K562 (cell line): ENCODE measurements around the gene CMTM8. TPM values are rescaled to one million over a fixed set of nuclear protein-coding genes. Genes with fewer than 3 reads are reported as not detected.

Experiments
- ATAC-seq: fragments of 200-7000 bp; cut with Tn5 transposase; 3 replicates; pipeline ENCODE4 v1.9.1; 2020; ENCODE audit warnings: moderate library complexity
- BruUV-seq: library from RNA; stranded (reverse); fragments of 400-500 nt; replicated peaks from 2 replicates; lab custom pipeline; 2021; lab: Mats Ljungman, UMichigan
- CTCF ChIA-PET: fragments of 300-600 bp; formaldehyde crosslinking; extraction: SDS; loops from one replicate; lab custom pipeline; 2021; ENCODE audit warnings: low intra/inter-chr PET ratio; lab: Yijun Ruan, JAX
- POLR2A ChIA-PET: fragments of 300-600, 350-650 bp; sonication (Branson Sonifier 250); formaldehyde crosslinking; extraction: SDS; loops from one replicate; lab custom pipeline; 2021; ENCODE audit warnings: antibody characterized with exemption, inconsistent platforms; lab: Yijun Ruan, JAX
- DNase-seq, 4 experiments: peaks; one replicate each; pipeline versions ENCODE4 v3.0.0 to v3.0.0-alpha.2; 2011 to 2018; ENCODE audit warnings: low spot score in 3 of 4, mixed read lengths in 3 of 4; ENCODE audit errors: extremely low read depth in 1 of 4
- FAIRE-seq: peaks from 2 replicates; lab custom pipeline; 2011; peaks lifted over from hg19 to GRCh38; lab: Jason Lieb, UNC
- H2AFZ ChIP-seq: 2 replicates; pipeline ENCODE4 v1.6.0; 2011; ENCODE audit warnings: low read depth, low read length, control low read depth, inconsistent platforms
- H3K27ac ChIP-seq: fragments of 200-600 bp; 3 replicates; pipeline ENCODE4 v1.8.0; 2011; ENCODE audit warnings: low read depth, mild to moderate bottlenecking, control low read depth, inconsistent platforms, low read length, moderate library complexity, mixed read lengths; ENCODE audit errors: extremely low read depth
- H3K27me3 ChIP-seq, 2 experiments: fragments of 300-600 bp in 1 of 2; 2 replicates in 1 of 2; 3 replicates in 1 of 2; pipeline versions ENCODE4 v1.6.0 to v1.8.0; 2011; ENCODE audit warnings: inconsistent platforms in 2 of 2, low read length in 2 of 2, mild to moderate bottlenecking in 1 of 2, mixed read lengths in 1 of 2, moderate library complexity in 1 of 2; ENCODE audit not compliant: control insufficient read depth in 2 of 2, insufficient read depth in 2 of 2
- H3K36me3 ChIP-seq: fragments of 300-600 bp; 3 replicates; pipeline ENCODE4 v1.8.0; 2011; ENCODE audit warnings: mild to moderate bottlenecking, low read length, inconsistent platforms; ENCODE audit not compliant: control insufficient read depth, insufficient read depth
- H3K4me1 ChIP-seq, 2 experiments: fragments of 200-600 bp in 1 of 2; replicated peaks in 1 of 2; 2 replicates in 1 of 2; 3 replicates in 1 of 2; pipeline versions ENCODE4 v1.5.1 to v1.8.0; 2011; ENCODE audit warnings: inconsistent platforms in 2 of 2, low read length in 2 of 2, mild to moderate bottlenecking in 1 of 2, mixed read lengths in 1 of 2, moderate library complexity in 1 of 2; ENCODE audit not compliant: control insufficient read depth in 2 of 2, insufficient read depth in 2 of 2
- H3K4me2 ChIP-seq: 2 replicates; pipeline ENCODE4 v1.6.1; 2011; ENCODE audit warnings: low read length, control low read depth, inconsistent platforms, mixed read lengths; ENCODE audit not compliant: insufficient read depth
- H3K4me3 ChIP-seq: fragments of 200-600 bp; sonication (generic), shearing (Covaris generic); 2 replicates; pipeline ENCODE4 v1.5.1; 2016; ENCODE audit warnings: control low read depth, inconsistent platforms
- H3K79me2 ChIP-seq: fragments of 200-600 bp; 3 replicates; pipeline ENCODE4 v1.8.0; 2011; ENCODE audit warnings: low read length, inconsistent platforms; ENCODE audit not compliant: control insufficient read depth, insufficient read depth
- H3K9ac ChIP-seq, 2 experiments: 2 replicates each; pipeline versions ENCODE4 v1.6.0 to v1.6.1; 2011; ENCODE audit warnings: low read depth in 2 of 2, low read length in 2 of 2, control low read depth in 1 of 2, inconsistent platforms in 1 of 2, mild to moderate bottlenecking in 1 of 2, mixed read lengths in 1 of 2; ENCODE audit not compliant: insufficient read depth in 1 of 2
- H3K9me1 ChIP-seq: one replicate; pipeline ENCODE4 v1.6.0; 2011; ENCODE audit warnings: inconsistent platforms, mild to moderate bottlenecking, low read length, moderate library complexity; ENCODE audit not compliant: control insufficient read depth, insufficient read depth
- H3K9me3 ChIP-seq: replicated peaks from 2 replicates; pipeline ENCODE4 v1.5.1; 2011; ENCODE audit warnings: low read depth, low read length, inconsistent platforms; ENCODE audit not compliant: control insufficient read depth, insufficient read depth
- H4K20me1 ChIP-seq: replicated peaks from 2 replicates; pipeline ENCODE4 v1.6.1; 2011; ENCODE audit warnings: low read length, inconsistent platforms, mixed read lengths; ENCODE audit not compliant: control insufficient read depth, insufficient read depth
- IFI16 ChIP-seq: fragments of 250-450 bp; sonication (Bioruptor Pico); IDR thresholded peaks from 2 replicates; pipeline ENCODE4 v2.1.2; 2022; ENCODE audit warnings: mild to moderate bottlenecking, inconsistent platforms
- TEAD1 ChIP-seq, 2 experiments: fragments of 450-650 bp in 1 of 2; sonication (generic) in 1 of 2; formaldehyde crosslinking; IDR thresholded peaks; 2 replicates each; pipeline versions ENCODE4 v1.4.0 to v1.8.0; 2020 to 2022; ENCODE audit warnings: mild to moderate bottlenecking in 2 of 2, missing genetic modification reagents in 1 of 2
- UBTF ChIP-seq, 2 experiments: IDR thresholded peaks; 2 replicates each; pipeline ENCODE4 v1.6.1; 2012; ENCODE audit warnings: improper control_type of control experiment in 2 of 2, low read depth in 2 of 2, low read length in 2 of 2, borderline replicate concordance in 1 of 2
- WHSC1 ChIP-seq: IDR thresholded peaks from one replicate; pipeline ENCODE4 v1.6.1; 2012; ENCODE audit warnings: low read length, control low read depth, inconsistent platforms
- WGBS: fragments of 100-300 bp; shearing (Covaris generic); methylation state at CpG from one replicate; pipeline ENCODE4 v1.1.6; 2016; ENCODE audit warnings: low coverage, mixed read lengths; ENCODE audit not compliant: insufficient coverage; ENCODE audit errors: missing lambda C conversion rate; 5-methylcytosine and 5-hydroxymethylcytosine counted together
- in situ Hi-C: fragments of 300-500 bp; cut with MboI; formaldehyde crosslinking; loops from 4 replicates; pipeline ENCODE4 v1.15.0; 2018; ENCODE audit warnings: inconsistent platforms, mixed read lengths
- intact Hi-C: fragments of 100-400 bp; cut with micrococcal nuclease; formaldehyde crosslinking; loops from 2 replicates; pipeline ENCODE4 v1.14.2; 2022
- polyA plus RNA-seq, 8 experiments: library from polyadenylated mRNA; depleted of rRNA in 4 of 8; stranded (reverse) in 5 of 8; unstranded in 3 of 8; fragments of >200 nt; fragmentation: Nextera tagmentation in 2 of 8; fragmentation: Illumina TruSeq in 1 of 8; extraction: Ambion mirVana in 2 of 8; extraction: Trizol in 1 of 8; gene quantifications; 2 replicates each; pipeline versions ENCODE4 v1.2.1 to v1.2.3, GENCODE V29; 2011 to 2014; ENCODE audit warnings: inconsistent platforms in 1 of 8, missing spikeins in 1 of 8
- total RNA-seq, 7 experiments: library from RNA; depleted of rRNA in 6 of 7; stranded (reverse); fragments of >200 nt in 6 of 7; fragmentation: Illumina TruSeq in 2 of 7; extraction: Trizol in 2 of 7; gene quantifications; 2 replicates each; pipeline versions ENCODE4 v1.2.1 to v1.2.3, GENCODE V29; 2011 to 2021; ENCODE audit warnings: low replicate concordance in 1 of 7
- TF ChIP-seq, protein P1 (sequence below), 3 experiments: IDR thresholded peaks in 2 of 3; conservative IDR thresholded peaks in 1 of 3; 2 replicates each; pipeline ENCODE4 v1.5.1; 2011 to 2012; ENCODE audit warnings: low read length in 3 of 3, mild to moderate bottlenecking in 3 of 3, control low read depth in 2 of 3, improper control_type of control experiment in 1 of 3, inconsistent platforms in 1 of 3, low read depth in 1 of 3, mixed read lengths in 1 of 3, moderate library complexity in 1 of 3; ENCODE audit not compliant: insufficient read depth in 2 of 3
- TF ChIP-seq, protein P2 (sequence below), 3 experiments: fragments of 200-800 bp in 1 of 3; sonication (Bioruptor generic) in 1 of 3; sonication (generic) in 1 of 3; formaldehyde crosslinking in 1 of 3; IDR thresholded peaks; 2 replicates each; pipeline versions ENCODE4 v1.6.1 to v1.8.0; 2016 to 2022; ENCODE audit warnings: mild to moderate bottlenecking in 2 of 3, missing compliant biosample characterization in 2 of 3, missing genetic modification characterization in 2 of 3, missing genetic modification reagents in 1 of 3
- TF ChIP-seq, protein P3 (sequence below): fragments of 150-350 bp; conservative IDR thresholded peaks from 2 replicates; pipeline ENCODE4 v1.6.1; 2014; ENCODE audit warnings: low read length

CMTM8 gene
- total and polyA plus RNA-seq, 9 of the 15 experiments (the other 6 are each of a cell fraction or from before 2014, with no cell fraction given), result not detected

DNA sequence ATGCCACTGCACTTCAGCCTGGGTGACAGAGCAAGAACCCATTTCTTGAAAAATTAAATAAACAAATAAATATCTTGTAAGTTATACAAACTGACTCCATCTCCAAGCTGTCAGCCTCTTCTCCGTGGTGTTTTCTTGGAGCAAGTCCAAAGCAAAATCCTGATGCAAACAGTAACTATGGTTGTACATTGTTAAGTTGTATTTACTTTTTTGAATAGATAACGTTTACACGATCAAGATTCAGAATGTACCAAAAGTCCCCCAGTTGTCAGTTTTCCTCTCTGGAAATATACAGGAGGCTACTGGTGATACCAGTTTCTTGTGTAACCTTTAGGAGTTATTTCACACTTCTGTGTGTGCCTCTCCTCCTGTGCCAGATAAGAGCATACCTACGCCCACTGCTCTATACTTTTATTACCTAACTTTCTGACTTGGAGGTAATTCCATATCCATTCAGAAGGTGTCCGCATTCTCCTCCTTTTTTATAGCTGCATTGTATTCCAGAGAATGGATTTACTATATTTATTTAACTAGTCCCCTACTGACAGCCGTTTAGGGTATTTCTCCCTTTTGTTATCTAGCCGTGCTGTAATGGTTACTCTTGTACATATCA lies 167.3 kb downstream of the CMTM8 start (continued):
- TF ChIP-seq, protein P1, sequence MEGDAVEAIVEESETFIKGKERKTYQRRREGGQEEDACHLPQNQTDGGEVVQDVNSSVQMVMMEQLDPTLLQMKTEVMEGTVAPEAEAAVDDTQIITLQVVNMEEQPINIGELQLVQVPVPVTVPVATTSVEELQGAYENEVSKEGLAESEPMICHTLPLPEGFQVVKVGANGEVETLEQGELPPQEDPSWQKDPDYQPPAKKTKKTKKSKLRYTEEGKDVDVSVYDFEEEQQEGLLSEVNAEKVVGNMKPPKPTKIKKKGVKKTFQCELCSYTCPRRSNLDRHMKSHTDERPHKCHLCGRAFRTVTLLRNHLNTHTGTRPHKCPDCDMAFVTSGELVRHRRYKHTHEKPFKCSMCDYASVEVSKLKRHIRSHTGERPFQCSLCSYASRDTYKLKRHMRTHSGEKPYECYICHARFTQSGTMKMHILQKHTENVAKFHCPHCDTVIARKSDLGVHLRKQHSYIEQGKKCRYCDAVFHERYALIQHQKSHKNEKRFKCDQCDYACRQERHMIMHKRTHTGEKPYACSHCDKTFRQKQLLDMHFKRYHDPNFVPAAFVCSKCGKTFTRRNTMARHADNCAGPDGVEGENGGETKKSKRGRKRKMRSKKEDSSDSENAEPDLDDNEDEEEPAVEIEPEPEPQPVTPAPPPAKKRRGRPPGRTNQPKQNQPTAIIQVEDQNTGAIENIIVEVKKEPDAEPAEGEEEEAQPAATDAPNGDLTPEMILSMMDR (IDR thresholded peaks at IDR 0.05 in 2 of 3, conservative IDR thresholded peaks at IDR 0.05 in 1 of 3; ENCODE audit: insufficient read depth in 2 of 3, low read depth in 1 of 3, low read length in 3 of 3), result peak in 1 of 3 experiments; percentile 14; a peak in 1 of 6 replicates
- TF ChIP-seq, all 486 proteins: peak for 3

DNA sequence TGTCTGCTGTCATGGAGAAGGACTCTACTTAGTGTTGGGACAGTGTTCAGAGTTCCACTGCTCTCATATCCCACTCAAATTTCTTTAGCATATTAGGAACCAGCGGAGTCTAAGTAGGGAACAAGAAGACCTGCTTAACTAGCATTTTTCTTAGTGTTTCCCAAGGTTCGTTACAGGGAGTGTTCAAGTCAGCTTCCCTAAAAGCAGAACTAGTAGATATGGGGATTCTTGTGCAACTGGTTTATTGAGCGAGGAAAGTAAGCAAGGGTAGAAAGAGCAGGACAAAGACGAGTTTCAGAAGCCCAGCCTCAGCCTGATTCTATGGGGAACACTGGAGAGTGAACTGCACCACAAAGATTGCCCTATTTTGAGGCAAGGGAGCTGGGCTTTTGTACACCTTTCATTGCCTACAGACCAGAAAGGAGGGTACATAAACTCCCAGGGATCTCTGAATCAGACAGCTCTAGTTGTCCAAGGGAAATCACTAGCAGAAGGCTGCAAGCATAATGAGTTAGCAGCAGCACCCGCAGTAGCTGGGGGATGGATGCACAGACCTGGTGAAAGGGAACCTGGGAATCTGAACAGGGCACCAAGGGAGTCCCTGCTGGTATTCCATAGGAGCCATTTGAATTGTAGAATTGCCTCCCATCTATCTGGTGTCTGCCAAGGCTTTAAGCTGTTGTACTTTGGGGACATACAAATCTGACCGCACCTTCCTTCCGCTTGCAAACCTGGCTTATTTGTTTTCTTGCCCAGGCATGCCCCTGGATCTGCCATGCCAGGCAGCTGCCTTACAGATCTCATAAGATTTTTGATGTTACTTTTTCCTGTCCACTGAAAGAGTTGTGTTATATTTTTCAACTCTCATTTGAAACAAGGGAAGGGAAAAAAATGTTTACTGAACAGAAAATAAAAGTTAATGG lies 168.3 kb downstream of the CMTM8 start:
- FAIRE-seq (no peak), ATAC-seq (no peak), DNase-seq (no peak)
- Histone ChIP-seq H3K79me2 (no peaks in the 10 kb centered on the region), H4K20me1 (no peaks in the 10 kb centered on the region; the same call in 1 of the 2 replicates), H3K4me2 (no peak overlapping the region), H3K4me3 (no peak overlapping the region), H3K9ac (no peak overlapping the region), H3K27me3 (peaks cover 30 to 47% of the 10 kb centered on the region in 2 experiments), H3K4me1 (peaks cover 0 to under 1% of the 10 kb centered on the region in 2 experiments; a peak in 1 of 5 replicates), H2AFZ (no peak overlapping the region), H3K36me3 (no peaks in the 10 kb centered on the region), H3K9me3 (no peaks in the 10 kb centered on the region), H3K27ac (no peak overlapping the region), H3K9me1 (no peaks in the 10 kb centered on the region)
- ChIA-PET CTCF (no interaction called here), POLR2A (interaction anchor here (0.6 to 0.7 kb wide), 3 partner anchors 11 to 752 kb away, joined by 3 read pairs; no protein-coding TSS in a partner anchor)
- WGBS, result 1% methylated on average over 7 of the region's 7 CpGs
- TF ChIP-seq TEAD1 (CRISPR knock-in tag; IDR thresholded peaks at IDR 0.05), result no peak
- TF ChIP-seq UBTF (IDR thresholded peaks at IDR 0.05; ENCODE audit: borderline replicate concordance in 1 of 2, low read depth in 2 of 2, low read length in 2 of 2), result no peak
- TF ChIP-seq WHSC1, result no peak
- TF ChIP-seq, protein P2, sequence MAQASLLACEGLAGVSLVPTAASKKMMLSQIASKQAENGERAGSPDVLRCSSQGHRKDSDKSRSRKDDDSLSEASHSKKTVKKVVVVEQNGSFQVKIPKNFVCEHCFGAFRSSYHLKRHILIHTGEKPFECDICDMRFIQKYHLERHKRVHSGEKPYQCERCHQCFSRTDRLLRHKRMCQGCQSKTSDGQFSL (CRISPR knock-in tag; IDR thresholded peaks at IDR 0.05), result no peak
- TF ChIP-seq, protein P2 (tag; IDR thresholded peaks at IDR 0.05), result no peak
- TF ChIP-seq, protein P3, sequence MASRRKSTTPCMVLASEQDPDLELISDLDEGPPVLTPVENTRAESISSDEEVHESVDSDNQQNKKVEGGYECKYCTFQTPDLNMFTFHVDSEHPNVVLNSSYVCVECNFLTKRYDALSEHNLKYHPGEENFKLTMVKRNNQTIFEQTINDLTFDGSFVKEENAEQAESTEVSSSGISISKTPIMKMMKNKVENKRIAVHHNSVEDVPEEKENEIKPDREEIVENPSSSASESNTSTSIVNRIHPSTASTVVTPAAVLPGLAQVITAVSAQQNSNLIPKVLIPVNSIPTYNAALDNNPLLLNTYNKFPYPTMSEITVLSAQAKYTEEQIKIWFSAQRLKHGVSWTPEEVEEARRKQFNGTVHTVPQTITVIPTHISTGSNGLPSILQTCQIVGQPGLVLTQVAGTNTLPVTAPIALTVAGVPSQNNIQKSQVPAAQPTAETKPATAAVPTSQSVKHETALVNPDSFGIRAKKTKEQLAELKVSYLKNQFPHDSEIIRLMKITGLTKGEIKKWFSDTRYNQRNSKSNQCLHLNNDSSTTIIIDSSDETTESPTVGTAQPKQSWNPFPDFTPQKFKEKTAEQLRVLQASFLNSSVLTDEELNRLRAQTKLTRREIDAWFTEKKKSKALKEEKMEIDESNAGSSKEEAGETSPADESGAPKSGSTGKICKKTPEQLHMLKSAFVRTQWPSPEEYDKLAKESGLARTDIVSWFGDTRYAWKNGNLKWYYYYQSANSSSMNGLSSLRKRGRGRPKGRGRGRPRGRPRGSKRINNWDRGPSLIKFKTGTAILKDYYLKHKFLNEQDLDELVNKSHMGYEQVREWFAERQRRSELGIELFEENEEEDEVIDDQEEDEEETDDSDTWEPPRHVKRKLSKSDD, result no peak
- TF ChIP-seq IFI16 (CRISPR knock-in tag), result no peak
- intact Hi-C loops (no loop called here), in situ Hi-C loops (no loop called here)
- no TSS peak for BruUV-seq
